HG03354 (cell line): ENCODE measurements around the gene DBP.
A peak's percentile ranks its signal among the peaks of the same experiment; 100 is the strongest.
"Not testable (repeated sequence)": the region's sequence is repeated elsewhere in the genome, so short reads cannot be mapped to it uniquely, and the experiment has no call there.

ENCODE experiments used
- ATAC-seq: cut with Tn5 transposase; IDR thresholded peaks from one replicate; pipeline ENCODE4 v1.9.1; 2021; ENCODE audit warnings: mild to moderate bottlenecking; ENCODE audit not compliant: unreplicated experiment, poor library complexity, severe bottlenecking

The DBP gene

GRCh38 chr19:48644839-48645619 lies 7.8 kb upstream of the DBP start:
- ATAC-seq: peak; percentile 57

- ATAC-seq: no peak
These were observed 7.2 kb upstream of the DBP start for GRCh38 chr19:48644355-48644754.

- no peak for ATAC-seq
These were observed 5.7 kb upstream of the DBP start for GRCh38 chr19:48642862-48643261.

- no peak for ATAC-seq
These were observed 4.7 kb upstream of the DBP start for GRCh38 chr19:48641850-48642249.

GRCh38 chr19:48639483-48640375 lies 2.5 kb upstream of the DBP start:
- no peak for ATAC-seq

GRCh38 chr19:48638831-48639381 lies 1.7 kb upstream of the DBP start:
- ATAC-seq: no peak

GRCh38 chr19:48637948-48638830 lies 1.0 kb upstream of the DBP start:
- peak; percentile 21 for ATAC-seq

- ATAC-seq: peak; percentile 72
These were observed 319 bp upstream of the DBP start for GRCh38 chr19:48637449-48637947.

GRCh38 chr19:48635966-48636858 lies 967 bp downstream of the DBP start:
- ATAC-seq: no peak

- no peak for ATAC-seq
These were observed 1.8 kb downstream of the DBP start for GRCh38 chr19:48635263-48635965.

GRCh38 chr19:48634424-48635262 lies 2.5 kb downstream of the DBP start:
- ATAC-seq: peak; percentile 30

GRCh38 chr19:48634036-48634342 lies 3.2 kb downstream of the DBP start:
- no peak for ATAC-seq

GRCh38 chr19:48633148-48634035 lies 3.8 kb downstream of the DBP start:
- no peak for ATAC-seq

GRCh38 chr19:48632692-48633147 lies 4.5 kb downstream of the DBP start:
- ATAC-seq: no peak

- ATAC-seq: not testable (repeated sequence)
These were observed 4.9 kb downstream of the DBP start for GRCh38 chr19:48632286-48632685.

- no peak for ATAC-seq
These were observed 6.0 kb downstream of the DBP start for GRCh38 chr19:48631225-48631624.
